Measurements from ENCODE around the gene ARHGEF28. TPM values are rescaled to one million over a fixed set of nuclear protein-coding genes. Genes with fewer than 3 reads are reported as not detected.

Gene ARHGEF28
- total RNA-seq, 1 donor from 2014 or later: 2.1 TPM

DNA sequence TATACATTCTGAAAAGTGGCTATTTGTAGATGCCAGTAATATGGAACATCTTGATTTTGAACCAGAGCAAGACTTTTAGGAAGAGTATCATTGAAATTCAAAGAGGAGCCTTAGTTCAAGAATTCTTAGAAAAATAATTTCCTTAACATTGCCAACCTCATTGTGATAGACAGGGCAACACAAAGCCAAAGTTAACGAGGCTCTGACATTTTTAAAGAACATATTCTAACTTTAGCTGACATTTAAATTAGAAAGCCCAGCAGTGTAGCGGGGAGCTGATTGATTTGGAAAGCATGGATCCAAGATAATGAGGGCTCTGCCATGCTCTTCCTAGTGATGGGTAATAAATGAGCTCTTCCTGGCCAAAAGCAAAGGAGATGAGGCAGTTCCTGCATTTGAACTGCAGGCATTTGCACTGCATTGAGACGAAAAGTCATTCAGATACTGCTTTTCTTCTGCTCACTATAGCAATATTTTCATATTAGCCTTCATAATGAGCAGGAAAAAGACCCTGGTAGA lies 325.0 kb downstream of the ARHGEF28 start:
- H3K27ac ChIP-seq (replicated peaks): no peak overlapping the region
- H3K9me3 ChIP-seq (replicated peaks): no peaks in the 10 kb centered on the region
- DNase-seq: no peak
- no peak for TF ChIP-seq CTCF (IDR thresholded peaks at IDR 0.05; ENCODE audit: borderline replicate concordance)
- intact Hi-C loops (cut with micrococcal nuclease): no loop called here
- no peak overlapping the region for H3K4me3 ChIP-seq
- H3K36me3 ChIP-seq: no peaks in the 10 kb centered on the region
- H3K4me1 ChIP-seq: peaks cover 13% of the 10 kb centered on the region
- H3K27me3 ChIP-seq (ENCODE audit: low read depth): no peaks in the 10 kb centered on the region

DNA sequence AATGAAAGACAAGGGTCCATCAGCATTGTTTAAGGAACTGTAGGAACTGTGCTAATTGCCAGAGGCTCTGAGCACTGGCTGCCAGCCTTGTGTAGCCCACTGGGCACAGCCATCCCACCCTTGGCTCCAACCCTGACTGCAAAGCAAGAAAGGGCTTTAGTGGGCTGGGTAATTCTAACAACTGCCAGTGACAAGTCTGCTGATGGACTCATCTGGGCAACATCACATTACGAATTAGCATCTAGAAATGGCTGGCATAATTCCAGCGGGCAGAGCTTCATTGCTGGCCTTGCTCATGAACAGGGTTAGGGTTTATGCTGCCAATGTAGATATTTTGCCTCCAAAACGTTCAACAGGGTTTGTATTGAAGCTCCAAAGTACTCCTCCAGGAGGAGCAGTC lies 326.9 kb downstream of the ARHGEF28 start:
- Histone ChIP-seq H3K27ac (replicated peaks) (no peak overlapping the region), H3K4me1 (peaks cover 13% of the 10 kb centered on the region), H3K9me3 (replicated peaks) (no peaks in the 10 kb centered on the region), H3K27me3 (ENCODE audit: low read depth) (no peaks in the 10 kb centered on the region), H3K4me3 (no peak overlapping the region), H3K36me3 (no peaks in the 10 kb centered on the region)
- DNase-seq: no peak
- no peak for TF ChIP-seq CTCF (IDR thresholded peaks at IDR 0.05; ENCODE audit: borderline replicate concordance)
- intact Hi-C loops (cut with micrococcal nuclease): no loop called here

DNA sequence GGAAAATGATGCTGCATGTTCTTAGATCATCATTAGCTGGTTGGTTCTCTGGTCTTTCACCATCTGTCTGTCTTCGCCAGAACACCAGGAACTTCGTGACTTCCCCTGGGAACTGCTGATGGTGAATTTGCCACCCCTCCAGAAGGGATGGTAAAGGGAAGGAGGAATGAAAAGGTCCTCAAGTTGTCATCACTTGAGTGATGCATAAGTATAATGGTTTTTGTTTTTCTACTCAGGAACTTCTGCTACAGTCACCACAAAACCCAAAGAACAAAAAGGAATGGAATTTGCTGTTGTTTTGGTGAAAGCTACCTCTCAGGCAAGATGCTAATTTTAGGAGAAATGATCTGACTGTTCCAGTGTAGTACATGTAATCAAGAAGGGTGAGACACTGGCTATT lies 328.4 kb downstream of the ARHGEF28 start:
- no peak overlapping the region for H3K27ac ChIP-seq (replicated peaks)
- intact Hi-C loops (cut with micrococcal nuclease): no loop called here
- no peak for TF ChIP-seq CTCF (IDR thresholded peaks at IDR 0.05; ENCODE audit: borderline replicate concordance)

DNA sequence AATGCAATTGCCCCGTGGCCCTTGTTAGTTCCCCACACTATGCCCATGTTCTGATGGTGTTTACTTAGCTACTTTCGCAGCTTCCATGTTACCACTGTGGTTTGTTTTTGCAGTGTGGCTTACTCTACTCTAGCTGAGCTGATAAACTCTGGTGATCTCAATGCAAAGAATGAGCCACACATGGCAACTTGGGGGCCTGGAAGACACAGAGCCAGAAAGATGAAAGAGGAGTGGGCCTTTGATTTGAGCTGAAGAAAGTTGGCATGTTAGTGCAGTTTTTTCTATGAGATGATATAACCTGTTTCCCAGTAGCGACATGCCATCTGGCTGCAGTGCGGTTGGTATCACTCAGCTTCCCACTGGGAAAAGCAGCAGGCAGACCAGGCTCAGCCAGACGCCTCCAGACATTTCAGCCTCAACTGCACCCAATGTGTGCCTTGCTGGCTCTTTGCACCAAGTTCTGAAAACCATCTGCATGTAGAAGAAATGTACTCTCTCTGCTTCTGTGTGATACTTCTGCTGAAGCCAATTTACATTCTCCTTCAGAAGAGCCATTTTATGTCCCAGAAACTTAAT lies 329.4 kb downstream of the ARHGEF28 start:
- no peaks in the 10 kb centered on the region for H3K27me3 ChIP-seq (ENCODE audit: low read depth)
- no peak for DNase-seq
- H3K4me3 ChIP-seq: no peak overlapping the region
- H3K4me1 ChIP-seq: no peaks in the 10 kb centered on the region
- no peaks in the 10 kb centered on the region for H3K9me3 ChIP-seq (replicated peaks)
- no peaks in the 10 kb centered on the region for H3K36me3 ChIP-seq
- intact Hi-C loops (cut with micrococcal nuclease): no loop called here
- no peak for TF ChIP-seq CTCF (IDR thresholded peaks at IDR 0.05; ENCODE audit: borderline replicate concordance)
- no peak overlapping the region for H3K27ac ChIP-seq (replicated peaks)

More for the DNA sequence above, 328.4 kb downstream of the ARHGEF28 start:
- no peak overlapping the region for H3K4me3 ChIP-seq
- no peaks in the 10 kb centered on the region for H3K9me3 ChIP-seq (replicated peaks)
- H3K36me3 ChIP-seq: no peaks in the 10 kb centered on the region
- DNase-seq: no peak
- H3K4me1 ChIP-seq: peaks cover 3% of the 10 kb centered on the region
- no peaks in the 10 kb centered on the region for H3K27me3 ChIP-seq (ENCODE audit: low read depth)

GRCh38 chr5:73957397-73958001 lies 331.5 kb downstream of the ARHGEF28 start:
- H3K4me3 ChIP-seq: no peak overlapping the region
- H3K27me3 ChIP-seq (ENCODE audit: low read depth): no peaks in the 10 kb centered on the region
- no peaks in the 10 kb centered on the region for H3K36me3 ChIP-seq
- no peak for DNase-seq
- no peak for TF ChIP-seq CTCF (IDR thresholded peaks at IDR 0.05; ENCODE audit: borderline replicate concordance)
- H3K9me3 ChIP-seq (replicated peaks): no peaks in the 10 kb centered on the region
- intact Hi-C loops (cut with micrococcal nuclease): no loop called here
- no peak overlapping the region for H3K27ac ChIP-seq (replicated peaks)
- H3K4me1 ChIP-seq: no peaks in the 10 kb centered on the region
